Measurements from ENCODE around the gene EXO5. TPM values are rescaled to one million over a fixed set of nuclear protein-coding genes. Genes with fewer than 3 reads are reported as not detected.
A peak's percentile ranks its signal among the peaks of the same experiment; 100 is the strongest.
"Not testable (repeated sequence)": the region's sequence is repeated elsewhere in the genome, so short reads cannot be mapped to it uniquely, and the experiment has no call there.

Gene EXO5, protein sequence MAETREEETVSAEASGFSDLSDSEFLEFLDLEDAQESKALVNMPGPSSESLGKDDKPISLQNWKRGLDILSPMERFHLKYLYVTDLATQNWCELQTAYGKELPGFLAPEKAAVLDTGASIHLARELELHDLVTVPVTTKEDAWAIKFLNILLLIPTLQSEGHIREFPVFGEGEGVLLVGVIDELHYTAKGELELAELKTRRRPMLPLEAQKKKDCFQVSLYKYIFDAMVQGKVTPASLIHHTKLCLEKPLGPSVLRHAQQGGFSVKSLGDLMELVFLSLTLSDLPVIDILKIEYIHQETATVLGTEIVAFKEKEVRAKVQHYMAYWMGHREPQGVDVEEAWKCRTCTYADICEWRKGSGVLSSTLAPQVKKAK
- total RNA-seq (2014; rRNA removed; shearing (Covaris generic)), result 11.5 and 15.3 TPM in 2 replicates

DNA sequence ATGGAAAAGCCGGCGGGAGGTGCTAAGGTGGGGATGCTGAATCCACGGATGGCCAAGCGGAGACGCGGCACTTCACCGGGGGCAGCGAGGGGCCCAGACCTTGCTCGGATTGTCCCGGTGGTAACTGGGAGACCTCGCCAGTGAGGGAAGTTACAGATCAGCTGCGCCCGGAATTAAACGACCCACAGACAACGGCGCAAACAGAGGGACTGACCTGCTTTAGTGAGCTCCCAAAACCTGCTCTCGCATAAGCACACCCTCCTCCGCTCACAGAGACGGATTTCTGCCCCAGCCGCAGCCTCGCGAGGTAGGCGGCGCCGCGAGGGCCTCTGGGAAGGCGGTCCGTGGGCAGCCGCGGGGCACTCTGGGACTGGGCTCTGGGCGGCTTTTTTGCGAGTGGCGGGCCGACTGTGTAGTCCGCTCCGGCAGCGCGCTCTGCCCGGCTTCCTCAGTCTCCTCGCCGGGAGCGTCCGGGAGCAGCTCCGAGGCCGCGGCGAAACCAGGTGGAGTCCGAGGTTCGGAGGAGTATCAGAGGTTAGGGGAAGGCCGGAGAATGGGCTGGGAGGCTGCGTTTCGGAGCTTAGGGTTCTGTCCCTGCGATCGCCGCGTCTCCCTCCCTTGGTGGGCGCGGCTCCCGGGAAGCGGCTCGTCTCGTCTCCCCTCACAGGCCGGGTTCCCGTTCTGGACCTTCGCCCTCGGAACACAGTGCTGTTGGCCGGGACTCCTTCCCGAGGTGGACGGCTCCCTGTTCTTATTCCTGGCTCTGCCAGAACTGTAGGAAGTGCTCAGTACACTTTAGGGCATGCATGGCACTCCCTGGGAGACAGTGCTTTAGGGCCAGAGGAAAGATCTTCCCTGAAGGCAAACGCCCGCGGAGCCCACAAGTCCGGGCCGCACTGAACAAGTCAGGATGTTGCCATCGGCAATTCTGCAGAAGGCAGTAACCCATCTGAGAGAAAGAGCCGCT, at the start of gene EXO5:
Gene EXO5, plus strand, starts transcription at position 393 of the 967 bp plus-strand sequence. CDS start 5,778 bp downstream, outside the sequence.
- peak; percentile 82 for DNase-seq (ENCODE audit: low read depth)

DNA sequence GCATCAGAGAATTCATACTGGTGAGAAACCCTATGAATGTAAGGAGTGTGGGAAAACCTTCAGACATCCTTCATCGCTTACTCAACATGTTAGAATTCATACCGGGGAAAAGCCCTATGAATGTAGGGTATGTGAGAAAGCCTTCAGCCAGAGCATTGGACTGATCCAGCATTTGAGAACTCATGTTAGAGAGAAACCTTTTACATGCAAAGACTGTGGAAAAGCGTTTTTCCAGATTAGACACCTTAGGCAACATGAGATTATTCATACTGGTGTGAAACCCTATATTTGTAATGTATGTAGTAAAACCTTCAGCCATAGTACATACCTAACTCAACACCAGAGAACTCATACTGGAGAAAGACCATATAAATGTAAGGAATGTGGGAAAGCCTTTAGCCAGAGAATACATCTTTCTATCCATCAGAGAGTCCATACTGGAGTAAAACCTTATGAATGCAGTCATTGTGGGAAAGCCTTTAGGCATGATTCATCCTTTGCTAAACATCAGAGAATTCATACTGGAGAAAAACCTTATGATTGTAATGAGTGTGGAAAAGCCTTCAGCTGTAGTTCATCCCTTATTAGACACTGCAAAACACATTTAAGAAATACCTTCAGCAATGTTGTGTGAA, 45.5 kb upstream of the EXO5 start:
- DNase-seq (ENCODE audit: low read depth), result peak; percentile 4

DNA sequence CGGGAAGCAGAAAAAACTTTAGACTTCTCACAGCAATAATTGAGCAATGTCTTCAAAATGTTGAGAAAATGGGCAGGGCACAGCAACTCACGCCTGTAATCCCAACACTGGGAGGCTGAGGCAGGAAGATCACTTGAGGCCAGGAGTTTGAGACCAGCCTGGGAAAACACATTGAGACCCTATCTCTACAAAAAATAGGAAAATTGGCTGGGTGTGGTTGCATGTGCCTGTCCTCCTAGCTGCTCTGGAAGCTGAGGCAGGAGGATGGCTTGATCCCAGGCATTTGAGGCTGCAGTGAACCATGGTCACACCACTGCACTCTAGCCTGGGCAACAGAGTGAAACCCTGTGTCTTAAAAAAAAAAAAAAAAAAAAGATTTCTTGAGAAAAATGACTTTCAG, 39.2 kb upstream of the EXO5 start:
- no peak for DNase-seq (ENCODE audit: low read depth)

DNA sequence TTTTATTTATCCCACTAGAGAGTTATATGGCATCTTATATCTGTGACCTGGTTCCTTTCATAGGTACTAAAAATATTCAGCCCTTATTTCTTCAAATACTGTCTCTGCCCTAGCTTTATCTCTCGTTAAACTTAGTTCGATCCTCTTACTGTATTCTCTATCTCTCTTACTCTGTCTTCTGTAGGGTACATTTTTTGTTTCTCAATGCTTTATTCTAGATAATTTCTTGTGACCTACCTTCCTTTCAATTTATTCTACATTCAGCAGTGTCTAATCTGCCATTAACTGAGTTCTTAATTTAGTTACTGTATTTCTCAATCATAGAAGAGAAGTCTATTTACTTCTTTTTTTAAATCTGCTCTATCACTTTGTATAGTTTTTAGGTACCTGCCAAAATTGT, 33.3 kb upstream of the EXO5 start:
- DNase-seq (ENCODE audit: low read depth), result no peak

DNA sequence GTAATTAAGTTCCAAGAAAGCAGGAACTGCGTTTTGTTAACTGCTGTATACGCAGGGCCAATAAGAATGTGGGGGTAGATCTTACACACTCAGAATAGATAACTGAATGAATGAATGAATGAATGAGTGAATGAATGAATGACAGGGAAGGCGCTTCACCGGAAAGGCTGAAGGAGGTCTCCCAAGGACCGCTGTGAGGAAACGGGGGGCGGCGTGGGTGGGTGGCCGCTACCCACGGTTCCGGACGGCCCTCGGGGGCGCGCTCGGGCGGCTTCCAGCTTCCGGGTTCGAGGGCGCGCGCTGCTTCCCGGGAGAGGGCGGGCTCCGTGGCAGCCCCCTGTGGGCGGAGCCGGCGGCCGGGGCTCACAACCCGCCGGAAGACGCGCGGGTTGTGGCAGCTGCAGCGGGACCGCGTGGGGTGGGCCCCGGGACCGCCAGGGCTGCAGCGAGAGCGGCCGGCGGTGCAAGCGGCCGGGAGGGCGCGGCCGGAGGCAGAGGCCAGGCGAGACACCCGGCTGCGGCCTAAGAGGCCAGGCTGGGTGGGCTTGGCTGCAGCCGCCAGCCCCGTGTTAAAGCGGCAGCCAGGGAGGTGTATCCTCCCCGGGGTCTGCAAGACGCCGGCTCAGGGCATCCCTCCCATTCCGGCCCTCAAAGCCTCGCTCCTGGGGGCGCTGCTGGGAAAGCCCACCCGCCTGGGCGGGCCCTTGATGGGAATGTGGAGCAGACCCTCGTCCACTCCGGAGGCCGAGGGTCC, 31.5 kb upstream of the EXO5 start, which contains the start of gene ZFP69:
Gene ZFP69, plus strand, starts transcription at position 367 of the 754 bp plus-strand sequence. CDS start 2,072 bp downstream, outside the sequence.
- peak; percentile 79 for DNase-seq (ENCODE audit: low read depth)

DNA sequence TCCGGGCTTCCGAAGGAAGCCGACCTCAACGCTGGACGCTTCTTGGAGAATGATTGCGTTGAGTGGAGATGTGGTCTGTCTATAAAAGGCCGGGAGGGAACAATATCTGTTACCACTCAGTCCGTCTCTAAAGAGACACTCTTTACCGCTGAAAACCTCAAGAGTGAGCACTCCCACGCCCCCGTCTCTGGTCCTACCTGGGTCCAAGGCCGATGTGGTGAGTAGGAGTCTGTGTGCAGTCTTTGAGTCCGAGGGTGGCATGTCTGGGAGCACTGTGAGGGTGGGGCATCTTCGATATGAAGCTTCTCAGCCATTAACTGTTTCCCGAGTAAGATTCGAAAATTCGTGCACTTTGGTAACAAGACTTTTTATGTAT, 30.9 kb upstream of the EXO5 start:
- DNase-seq (ENCODE audit: low read depth), result peak; percentile 35

DNA sequence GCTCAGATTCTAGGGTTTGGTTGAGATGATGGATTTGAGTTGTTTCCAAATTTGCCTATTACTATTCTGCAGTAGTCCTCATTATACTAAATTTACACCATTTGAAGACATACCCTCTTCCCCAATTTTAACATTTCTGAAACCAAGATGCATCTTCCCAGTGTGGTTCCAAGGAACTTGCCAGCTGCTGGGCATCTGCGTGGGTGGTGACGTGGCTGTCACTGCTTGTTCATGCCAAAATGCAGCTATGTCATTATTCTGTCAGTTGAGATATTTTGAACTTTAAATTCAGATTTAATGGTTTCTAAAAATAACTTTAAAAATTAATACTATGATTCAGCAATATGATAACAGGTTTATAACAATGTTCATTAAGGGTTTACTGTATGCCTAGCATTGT, 30.3 kb upstream of the EXO5 start:
- DNase-seq (ENCODE audit: low read depth), result peak; percentile 7

DNA sequence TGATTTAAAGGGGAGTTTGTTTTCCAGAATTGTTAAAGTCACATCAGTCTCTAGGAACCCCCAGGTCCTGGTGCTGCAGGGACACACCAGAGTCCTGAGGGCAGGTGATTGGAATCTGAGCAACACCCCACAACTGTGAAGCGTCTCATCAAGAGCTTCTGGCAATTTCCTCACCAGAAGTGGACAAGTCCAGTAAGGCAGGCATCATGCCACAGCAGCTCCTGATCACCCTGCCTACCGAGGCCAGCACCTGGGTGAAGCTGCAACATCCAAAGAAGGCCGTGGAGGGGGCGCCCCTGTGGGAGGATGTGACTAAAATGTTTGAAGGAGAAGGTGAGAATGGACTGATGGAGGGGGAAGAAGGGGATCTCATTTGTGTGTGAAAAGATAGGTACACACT, 29.4 kb upstream of the EXO5 start:
- DNase-seq (ENCODE audit: low read depth), result no peak

DNA sequence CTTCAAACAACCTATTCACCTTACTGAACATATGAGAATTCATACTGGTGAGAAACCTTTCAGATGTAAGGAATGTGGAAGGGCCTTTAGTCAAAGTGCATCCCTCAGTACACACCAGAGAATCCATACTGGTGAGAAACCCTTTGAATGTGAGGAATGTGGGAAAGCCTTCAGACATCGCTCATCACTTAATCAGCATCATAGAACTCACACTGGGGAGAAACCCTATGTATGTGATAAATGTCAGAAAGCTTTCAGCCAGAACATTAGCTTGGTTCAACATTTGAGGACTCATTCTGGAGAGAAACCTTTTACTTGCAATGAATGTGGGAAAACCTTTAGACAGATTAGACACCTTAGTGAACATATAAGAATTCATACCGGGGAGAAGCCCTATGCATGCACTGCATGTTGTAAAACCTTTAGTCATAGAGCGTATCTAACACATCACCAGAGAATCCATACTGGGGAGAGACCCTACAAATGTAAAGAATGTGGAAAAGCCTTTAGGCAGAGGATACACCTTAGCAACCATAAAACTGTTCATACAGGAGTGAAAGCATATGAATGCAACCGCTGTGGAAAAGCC, 13.2 kb upstream of the EXO5 start:
- no peak for DNase-seq (ENCODE audit: low read depth)

DNA sequence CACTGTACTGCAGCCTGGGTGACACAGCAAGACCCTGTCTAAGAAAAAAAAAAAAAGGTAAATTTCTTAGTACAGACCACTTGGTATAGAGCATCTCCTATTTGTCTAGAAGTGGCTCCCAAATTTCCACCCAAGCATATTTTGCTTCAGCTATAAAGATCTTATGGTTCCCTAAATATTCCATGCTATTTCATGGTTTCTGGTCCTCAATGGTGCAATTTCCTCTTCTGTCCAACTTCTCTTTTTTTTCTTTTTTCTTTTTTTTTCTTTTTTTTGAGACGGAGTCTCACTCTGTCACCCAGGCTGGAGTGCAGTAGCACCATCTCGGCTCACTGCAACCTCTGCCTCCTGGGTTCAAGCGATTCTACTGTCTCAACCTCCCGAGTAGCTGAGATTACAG, 5.9 kb upstream of the EXO5 start:
- DNase-seq (ENCODE audit: low read depth), result not testable (repeated sequence)

DNA sequence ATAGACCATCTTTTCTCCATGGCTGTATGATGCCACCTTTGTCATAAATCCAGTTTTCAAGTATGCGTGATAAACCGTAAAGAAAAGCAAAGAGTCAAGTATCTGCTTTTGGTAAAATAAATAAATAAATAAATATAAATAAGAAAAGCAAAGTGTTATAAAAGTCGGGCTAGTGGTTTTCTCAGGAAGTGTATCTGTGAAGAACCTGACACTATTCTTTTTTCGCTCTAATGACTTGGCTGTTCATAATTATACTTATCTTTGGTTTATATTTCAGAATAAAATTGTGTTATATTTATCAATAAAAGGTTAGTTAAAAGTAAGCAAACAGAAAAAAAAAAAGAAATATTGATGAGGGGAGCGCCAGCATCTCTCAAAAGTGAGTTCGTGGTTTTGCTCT, 594 bp upstream of the EXO5 start:
- no peak for DNase-seq (ENCODE audit: low read depth)

DNA sequence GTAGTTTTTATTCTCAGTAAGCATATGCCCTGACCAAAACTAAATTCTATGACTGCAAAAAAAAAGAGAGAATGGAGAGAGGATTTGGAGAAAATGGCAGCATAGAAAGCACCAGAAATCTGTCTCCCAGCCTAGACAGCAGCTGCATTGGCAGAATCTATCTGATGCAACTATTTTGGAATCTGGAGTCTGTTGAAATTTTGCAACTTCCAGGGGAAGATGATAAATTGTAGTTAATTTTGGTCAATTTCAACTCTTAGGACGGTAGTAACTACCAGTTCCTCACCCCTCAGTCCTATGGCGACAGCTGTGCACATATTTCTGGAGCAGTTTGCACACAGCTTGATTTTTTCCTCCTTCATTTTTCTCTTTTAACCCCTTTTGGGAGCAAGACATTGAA, 10.9 kb downstream of the EXO5 start:
- no peak for DNase-seq (ENCODE audit: low read depth)

DNA sequence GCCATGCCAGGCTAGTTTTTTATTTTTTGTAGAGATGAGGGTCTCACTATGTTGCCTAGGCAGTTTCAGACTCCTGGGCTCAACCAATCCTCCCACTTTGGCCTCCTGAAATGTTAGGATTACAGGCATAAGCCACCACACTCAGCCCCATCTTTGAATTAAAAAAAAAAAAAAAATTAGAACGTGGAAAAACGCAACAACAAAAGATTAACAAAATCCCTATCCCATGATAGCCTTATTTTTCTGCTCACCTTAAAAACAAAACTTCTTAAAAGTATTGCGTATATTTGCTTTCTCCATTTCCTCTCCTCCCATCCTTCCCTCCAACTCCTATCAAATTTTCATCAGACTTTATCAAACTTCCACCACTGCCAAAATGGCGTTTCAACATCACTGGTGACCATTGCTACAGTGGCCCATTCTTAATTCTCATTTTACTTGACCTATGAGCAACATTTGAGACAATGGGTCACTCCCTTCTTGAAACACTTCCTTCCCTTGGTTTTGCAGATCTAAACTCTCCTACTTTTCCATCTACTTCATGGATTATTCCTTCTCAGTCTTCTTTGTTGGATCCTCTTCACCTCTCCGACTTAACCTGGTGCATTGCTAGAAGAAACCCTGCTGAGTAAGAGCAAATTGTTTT, 22.3 kb downstream of the EXO5 start:
- DNase-seq (ENCODE audit: low read depth), result peak; percentile 43

DNA sequence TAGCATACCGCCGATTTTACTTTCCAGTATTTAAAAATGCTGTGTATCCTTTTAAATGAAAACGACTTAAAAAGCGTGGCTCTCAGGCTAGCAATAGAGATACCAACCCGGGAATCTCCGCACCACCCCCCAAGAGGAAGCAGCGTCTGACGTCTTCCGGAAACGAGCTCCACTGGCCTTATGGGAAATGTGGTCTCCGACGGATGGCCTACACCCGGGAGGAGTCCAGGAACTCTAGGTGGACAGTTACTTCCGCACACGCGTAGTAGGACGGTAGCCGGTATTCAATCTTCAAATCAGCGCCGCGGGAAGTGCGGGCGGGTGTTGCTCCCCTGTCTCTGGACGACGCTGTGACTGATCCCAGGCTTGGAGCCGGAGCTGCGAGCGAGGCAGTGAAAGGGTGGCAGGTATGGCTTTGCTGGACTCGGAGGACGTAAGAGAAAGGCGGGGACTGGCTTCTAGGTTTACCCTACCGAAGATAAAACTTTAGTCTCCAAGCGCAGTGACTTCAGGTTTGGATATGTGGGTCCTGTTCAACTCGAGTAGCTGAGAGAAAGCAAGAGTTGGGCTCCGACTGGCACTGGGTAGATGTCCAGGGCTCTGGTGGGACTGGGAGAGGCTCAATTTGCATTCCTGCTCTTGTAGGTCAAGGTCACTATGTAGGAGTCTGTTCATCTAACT, 23.0 kb downstream of the EXO5 start, which contains the start of gene ZNF684:
Gene ZNF684, plus strand, starts transcription at position 257 of the 681 bp plus-strand sequence. CDS start 1,530 bp downstream, outside the sequence.
- DNase-seq (ENCODE audit: low read depth), result peak; percentile 97

DNA sequence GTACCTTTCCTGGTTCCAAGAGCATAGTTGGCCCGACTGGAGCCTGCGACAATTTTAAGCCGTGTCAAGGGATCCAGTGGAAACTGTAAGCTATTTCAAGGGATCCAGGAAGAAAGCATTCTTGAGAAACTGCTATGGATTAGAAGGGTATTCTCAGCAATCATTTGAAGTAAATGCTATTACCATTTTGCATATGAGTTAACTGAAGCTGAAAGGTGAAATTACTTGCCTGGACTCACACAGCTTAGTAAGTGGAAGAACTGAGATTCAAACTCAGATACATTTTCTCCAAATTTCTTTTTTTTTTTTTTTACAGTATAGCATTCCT, 23.5 kb downstream of the EXO5 start:
- DNase-seq (ENCODE audit: low read depth), result no peak

DNA sequence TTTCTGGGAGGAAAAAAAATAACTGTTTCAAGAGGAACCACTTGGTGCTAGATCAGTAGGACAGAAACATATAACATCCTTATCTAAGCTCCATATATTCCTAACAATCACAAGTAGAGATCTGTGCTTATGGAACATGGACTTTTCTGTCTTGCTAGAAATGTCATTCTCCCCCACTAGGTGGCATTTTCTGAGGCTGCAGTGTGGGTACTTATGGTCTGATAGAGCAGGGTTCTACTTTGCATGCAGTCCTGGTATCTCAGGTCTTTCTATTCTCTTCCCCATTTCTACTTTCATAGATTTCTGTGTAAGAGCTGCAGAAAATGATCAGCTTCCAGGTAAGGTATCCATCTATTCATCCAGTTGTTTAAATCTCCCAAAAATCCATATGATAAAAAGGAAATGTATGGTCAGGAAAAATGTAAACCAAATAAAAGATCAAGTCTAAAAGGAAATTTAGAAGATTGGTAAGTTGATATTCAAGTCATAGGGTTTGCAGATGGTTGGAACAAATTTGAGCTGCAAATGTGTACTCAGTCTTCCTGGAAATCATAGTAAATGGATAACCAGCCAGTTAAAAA, 24.4 kb downstream of the EXO5 start:
- DNase-seq (ENCODE audit: low read depth), result peak; percentile 67

DNA sequence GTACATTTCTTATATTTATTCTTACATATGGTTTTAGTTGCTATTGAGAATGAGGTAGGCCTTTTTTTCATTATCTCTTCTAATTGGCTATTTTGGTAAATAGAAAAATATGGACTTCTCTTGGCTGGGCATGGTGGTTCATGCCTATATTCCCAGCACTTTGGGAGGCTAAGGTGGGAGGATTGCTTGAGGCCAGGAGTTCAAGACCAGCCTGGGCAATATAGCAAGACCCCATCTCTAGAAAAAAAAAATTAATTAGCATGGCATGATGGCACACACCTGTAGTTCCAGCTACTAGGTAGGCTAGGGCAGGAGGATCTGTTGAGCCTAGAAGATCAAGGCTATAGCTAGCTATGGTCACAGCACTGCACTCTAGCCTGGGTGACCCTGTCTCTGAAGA, 26.0 kb downstream of the EXO5 start:
- DNase-seq (ENCODE audit: low read depth), result no peak

DNA sequence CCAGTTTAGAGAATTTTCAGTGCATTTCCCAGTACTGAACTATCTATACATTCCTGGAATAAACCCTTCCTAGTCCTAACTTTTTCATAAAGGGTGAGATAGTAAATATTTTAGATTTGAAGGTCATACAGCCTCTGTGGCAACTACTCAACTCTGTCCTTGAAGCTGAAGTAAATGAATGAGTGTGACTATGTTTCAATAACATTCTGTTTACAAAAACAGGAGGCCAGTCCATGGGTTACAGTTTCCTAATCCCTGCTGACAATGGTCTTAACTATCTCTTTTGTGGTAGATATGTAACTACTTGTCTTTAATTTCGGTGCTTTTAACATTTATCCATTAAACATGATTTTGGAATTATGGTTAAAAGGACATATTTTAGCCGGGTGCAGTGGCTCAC, 27.2 kb downstream of the EXO5 start:
- no peak for DNase-seq (ENCODE audit: low read depth)

DNA sequence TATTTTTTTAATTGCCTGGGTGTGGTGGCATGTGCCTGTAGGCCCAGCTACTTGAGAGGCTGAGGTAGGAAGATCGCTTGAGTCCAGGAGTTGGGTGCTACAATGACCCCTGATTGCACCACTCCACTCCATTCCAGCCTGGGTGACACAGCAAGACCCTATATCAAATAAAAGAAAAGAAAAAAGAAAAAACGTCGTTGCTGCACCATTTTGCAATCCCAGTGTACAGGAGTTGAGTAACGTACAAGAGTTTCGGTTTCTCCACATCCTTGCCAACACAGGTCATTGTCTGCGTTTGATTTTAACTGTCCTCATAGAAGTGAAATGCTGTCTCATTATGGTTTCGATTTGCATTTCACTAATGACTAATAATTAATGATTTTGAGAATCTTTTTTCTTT, 30.8 kb downstream of the EXO5 start:
- no peak for DNase-seq (ENCODE audit: low read depth)

DNA sequence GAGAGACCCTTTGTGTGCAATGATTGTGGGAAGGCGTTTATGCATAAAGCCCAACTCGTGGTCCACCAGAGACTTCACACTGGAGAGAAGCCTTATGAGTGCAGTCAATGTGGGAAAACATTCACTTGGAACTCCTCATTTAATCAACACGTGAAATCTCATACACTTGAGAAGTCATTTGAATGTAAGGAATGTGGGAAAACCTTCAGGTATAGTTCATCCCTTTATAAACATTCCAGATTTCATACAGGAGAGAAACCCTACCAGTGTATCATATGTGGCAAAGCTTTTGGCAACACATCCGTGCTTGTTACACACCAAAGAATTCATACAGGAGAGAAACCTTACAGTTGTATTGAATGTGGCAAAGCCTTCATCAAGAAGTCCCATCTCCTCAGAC, 38.4 kb downstream of the EXO5 start:
- no peak for DNase-seq (ENCODE audit: low read depth)
